ENCODE results near the gene NECAB3.

DNA sequence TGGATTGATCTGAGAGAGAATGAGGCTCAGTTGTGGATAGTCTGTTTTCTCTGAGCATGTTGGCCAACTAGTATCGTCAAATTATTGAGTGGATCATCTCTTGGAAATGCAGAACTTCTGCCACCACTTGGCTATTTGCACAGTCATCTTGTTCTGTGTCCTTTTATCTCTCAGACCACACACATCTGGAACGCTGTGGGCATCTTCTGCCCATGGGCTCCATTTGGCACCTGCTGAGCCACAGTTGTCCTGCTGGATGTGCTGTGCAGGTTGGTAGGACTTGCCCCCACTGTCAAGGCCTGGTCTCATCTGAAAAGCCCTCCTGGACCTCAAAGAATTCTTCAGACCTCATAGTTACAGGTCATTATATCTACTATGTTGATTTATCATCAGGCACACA lies 28.8 kb downstream of the NECAB3 start:
- TF ChIP-seq CTCF (IDR thresholded peaks at IDR 0.05; ENCODE audit: low read length) (no peak), EZH2 (IDR thresholded peaks at IDR 0.05; ENCODE audit: borderline replicate concordance, low read length) (no peak)
